HG03060 (cell line): Measurements from ENCODE around the gene SPART.
"Not testable (repeated sequence)": the region's sequence is repeated elsewhere in the genome, so short reads cannot be mapped to it uniquely, and the experiment has no call there.

Experiments
- ATAC-seq: cut with Tn5 transposase; IDR thresholded peaks from one replicate; pipeline ENCODE4 v1.9.1; 2021; ENCODE audit warnings: low read depth, moderate number of reproducible peaks; ENCODE audit not compliant: unreplicated experiment

The SPART gene

DNA sequence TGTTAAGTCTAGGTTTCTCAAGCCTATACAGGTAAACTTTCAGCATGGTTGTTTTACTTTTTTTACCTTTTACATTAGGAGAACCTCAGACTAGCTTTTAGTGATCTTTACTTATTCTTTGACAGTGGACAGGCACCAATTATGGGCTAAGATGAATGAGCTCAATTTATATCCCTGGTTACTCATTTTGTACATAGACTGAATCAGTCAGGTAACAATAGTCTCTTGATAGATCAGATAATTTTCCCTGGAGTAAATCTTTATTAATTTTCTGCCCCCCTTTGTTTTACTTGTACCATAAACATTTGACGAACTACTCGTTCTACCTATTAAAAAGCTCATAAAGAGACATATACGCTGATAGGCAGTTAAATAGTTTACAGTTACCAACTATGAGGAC lies 22.8 kb downstream of the SPART start:
- no peak for ATAC-seq

DNA sequence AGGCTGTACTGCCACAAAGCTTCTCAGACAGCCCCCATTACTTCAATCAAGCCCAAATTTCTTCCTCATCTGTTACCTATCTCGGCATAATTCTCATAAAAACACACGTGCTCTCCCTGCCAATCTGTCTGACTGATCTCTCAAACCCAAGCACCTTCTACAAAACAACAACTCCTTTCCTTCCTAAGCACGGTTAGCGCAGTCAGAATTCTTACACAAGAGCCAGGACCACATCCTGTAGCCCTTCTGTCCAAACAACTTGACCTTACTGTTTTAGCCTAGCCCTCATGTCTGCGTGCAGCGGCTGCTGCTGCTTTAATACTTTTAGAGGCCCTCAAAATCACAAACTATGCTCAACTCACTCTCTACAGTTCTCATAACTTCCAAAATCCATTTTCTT lies 26.4 kb downstream of the SPART start:
- ATAC-seq: not testable (repeated sequence)

DNA sequence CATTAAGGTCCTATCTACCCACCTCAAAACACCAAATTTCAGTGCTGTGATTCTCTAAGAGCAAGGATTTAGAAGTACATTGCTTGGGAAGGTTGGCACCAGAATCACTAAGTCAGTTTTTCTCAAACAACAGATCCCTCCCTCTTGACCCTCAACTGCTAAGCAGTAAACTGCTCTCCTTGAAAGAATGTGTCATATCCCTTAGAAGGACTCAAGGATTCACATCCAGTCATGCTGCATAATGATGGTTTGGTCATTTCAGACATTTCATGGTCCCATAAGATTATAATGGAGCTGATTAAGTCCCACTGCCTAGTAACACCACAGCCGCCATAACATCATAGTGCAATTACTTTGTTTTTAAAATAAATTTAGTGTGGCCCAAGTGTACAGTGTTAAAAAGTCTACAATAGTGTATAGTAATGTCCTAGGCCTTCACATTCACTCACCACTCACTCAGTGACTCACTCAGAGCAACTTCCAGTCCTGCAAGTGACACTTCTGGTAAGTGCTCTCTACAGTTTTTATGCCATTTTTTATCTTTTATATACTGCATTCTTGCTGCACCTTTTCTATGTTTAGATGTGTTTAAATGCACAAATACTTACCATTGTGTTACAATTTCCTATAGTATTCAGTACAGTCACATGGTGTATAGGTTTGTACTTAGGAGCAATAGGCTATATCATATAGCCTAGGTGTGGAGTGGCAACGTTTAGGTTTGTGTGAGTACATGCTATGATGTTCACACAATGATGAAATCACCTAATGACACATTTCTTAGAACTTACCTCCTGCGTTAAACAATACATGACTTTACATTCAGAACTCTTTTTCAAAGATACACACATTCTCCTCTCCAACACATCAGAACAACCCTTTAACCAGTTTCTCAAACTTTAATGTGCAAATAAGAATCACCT lies 32.9 kb downstream of the SPART start:
- no peak for ATAC-seq

DNA sequence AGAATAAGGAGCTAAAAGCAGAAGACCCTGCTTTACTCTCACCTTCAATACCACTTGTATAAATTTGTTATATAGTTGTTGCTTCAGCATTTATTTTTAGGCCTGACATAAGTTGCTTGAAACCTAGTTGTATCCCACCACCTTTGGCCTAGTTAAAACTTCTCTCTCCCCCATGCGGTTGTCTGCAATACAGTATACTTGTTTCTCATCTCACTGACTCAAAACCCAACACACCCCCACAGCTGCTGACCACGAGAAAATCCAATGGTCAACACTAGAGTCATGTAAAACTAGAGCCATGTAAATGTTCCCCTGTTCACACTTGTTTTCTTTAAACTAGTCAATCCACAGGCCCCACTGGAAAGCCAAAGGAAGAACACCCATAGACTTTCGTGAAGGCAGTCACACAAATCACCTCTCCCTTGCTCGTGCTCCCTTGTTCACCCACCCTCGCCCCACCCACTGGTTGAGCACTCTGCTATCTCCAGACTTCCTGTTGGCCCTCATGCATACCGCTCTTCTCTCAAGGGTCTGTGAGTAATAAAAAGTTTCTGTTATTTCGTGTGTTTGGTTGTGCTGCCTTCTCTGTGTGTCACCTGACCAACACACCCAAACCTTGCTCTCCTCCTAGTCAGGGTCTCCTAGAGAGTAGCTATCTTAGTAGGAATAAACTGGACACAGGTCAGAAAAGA lies 35.6 kb downstream of the SPART start:
- no peak for ATAC-seq

DNA sequence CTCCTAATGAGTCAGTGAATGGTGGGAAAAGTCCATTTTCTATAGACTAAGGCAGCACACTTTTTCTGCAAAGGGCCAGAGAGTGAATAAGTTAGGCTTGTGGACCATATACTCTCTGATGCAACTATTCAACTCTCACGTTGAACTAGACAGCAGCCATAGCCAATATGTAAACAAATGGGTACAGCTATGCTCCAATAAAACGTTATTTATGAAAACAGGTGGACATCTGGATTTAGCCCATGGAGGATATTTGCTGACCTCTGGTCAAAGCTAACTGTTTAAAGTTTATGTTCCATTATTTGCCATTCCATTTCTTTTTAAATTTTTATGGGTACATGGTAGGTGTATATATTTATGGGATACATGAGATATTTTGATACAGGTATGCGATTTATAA lies 43.9 kb downstream of the SPART start:
- no peak for ATAC-seq

DNA sequence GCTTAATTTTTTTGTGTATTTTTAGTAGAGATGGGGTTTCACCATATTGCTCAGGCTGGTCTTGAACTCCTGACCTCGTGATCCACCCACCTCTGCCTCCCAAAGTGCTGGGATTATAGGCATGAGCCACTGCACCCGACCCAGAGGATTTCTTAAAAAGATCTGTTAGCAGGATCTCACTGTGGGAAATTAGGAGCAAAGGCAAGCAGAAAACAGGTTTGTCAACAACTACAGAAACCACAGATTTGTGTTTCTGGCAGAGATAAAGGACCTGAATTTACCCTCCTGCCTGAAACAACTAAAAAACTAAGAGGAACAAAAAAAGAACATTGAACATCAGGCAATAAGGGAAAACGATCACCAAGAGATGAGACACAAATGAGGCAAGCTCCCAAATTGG lies 46.7 kb downstream of the SPART start:
- not testable (repeated sequence) for ATAC-seq

DNA sequence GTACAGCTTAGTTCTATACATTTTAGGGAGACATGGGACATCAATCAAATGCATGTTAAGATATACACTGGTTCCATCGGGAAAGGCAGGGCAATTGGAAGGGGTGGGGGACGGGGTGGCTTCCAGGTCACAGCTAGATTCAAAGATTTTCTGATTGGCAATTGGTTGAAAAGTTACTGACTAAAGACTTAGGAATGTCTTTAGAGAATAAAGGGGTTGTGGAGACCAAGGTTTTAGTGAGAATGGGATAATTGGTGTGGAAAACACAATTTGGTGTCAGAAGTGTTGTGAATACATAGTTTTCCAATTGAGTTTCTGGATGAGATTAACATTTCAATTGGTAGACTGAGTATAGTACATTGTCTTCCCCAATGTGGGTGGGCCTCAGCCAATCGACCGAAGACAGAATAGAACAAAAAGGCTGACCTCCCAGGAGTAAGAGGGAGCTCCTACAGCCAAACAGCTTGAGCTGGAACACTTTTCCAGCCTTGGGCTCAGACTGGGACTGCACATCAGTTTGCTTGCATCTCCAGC lies 47.6 kb downstream of the SPART start:
- ATAC-seq: no peak

DNA sequence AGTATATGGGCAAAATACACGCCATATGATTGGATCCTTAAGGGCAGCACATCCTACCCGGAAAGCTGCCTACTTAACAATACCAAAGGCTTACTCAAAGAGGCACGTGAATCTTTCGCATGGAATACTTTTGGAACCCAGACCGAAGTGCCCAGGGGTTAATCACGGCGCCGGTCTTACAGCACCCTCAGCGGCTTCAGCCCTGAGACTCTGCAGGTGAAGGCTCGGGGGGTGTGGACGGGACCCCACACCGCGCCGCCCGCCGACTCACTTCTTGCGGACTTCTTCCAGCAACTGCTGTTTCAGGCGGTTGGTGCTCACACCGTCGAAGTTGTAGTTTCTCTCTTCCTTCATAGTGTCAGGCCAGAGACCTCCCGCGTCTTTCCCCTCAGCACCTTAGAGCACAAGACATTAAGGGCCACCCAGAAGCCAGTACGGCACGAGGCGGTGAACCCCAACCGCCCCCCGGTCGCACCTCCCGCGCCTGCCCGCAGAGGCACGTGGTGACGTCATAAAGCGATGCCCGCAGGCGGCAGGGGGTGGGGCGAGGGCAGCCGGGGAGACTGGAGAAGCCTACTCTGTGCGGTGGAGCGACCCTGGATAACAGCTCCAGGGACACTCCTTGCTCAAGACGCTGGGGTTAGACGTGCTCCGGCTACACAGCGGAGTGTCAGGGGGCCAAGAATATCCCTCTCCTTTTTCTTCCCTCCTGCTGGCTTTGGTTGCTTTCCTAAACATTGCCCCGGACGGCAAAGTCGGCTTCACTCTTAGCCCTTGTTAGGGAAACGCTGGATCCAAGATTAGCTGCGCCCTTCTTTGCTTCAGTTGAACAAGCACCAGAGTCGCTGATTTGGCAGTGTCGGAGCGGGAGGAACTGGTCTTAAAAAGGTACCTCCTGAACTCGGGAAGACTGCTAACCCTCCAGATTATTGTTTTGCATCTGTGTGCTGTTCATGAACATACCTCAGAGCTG lies 48.5 kb downstream of the SPART start, which contains the start of gene CCDC169:
TSS of gene CCDC169 (minus strand) at position 449 of the 973 bp plus-strand sequence. CDS start at position 354, 95 bp downstream.
- ATAC-seq: no peak

DNA sequence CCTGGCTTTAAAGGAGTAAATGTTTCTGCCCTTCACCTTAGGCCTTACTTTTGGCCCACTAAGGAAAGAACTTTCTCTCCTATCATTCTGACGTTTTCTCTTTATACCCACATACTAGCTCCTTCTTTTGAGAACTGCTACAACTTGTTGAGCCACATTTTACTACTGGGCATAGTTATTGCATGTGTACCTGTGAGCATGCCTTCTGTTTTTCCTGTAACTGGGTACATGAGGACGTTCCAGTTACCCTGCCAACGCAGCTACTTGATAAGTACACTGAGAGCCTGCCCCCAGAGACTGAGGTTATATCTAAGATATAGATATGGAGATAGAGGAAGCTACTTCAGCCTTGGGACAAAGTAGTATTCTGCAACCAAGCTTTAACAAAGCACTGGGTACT lies 52.1 kb downstream of the SPART start:
- ATAC-seq: no peak

DNA sequence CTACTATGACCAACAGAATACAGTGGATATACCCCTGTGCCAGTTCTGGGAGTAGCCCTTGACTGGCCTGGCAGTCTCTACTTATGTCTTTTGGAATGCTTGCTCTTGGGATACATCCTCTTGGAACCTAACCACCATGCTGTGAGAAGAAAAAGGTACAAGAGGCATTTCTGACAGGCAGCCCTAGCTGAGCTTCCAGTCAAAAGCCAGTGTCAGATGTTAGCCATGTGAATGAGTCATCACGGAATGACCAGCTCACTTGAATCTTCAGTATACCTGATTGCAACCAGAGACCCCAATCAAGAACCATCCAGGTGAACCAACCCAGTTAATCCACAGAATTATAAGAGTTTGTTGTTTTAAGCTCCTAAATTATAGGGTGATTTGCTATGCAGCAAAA lies 52.7 kb downstream of the SPART start:
- ATAC-seq: no peak

DNA sequence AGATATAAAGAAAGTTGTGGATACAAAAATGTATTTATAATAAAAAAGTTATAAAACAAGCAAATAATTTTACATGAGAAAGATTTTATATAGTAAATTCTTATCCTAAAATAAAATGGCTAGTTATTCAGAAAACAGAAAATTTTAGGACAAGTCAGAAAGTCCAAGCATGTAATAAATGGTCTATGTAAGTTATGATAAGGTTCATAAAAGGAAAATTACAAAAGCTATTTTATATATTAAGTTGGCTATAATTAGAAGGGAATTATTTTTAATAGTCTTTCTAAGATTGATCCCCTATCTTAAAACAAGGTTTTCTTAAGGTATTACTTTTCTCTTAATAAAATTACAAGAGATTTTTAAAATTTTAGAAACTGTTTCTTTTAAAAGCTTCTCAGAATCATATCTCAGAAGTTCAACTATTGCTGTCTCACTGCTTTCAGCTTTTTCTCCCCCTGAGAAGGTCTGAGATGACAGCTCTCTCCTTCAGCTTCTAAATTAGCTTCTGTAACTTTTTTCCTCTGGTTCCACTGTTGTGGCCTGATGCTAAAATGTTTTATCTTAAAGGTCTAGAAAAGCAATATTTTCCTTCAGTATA lies 57.3 kb downstream of the SPART start:
- ATAC-seq: no peak

DNA sequence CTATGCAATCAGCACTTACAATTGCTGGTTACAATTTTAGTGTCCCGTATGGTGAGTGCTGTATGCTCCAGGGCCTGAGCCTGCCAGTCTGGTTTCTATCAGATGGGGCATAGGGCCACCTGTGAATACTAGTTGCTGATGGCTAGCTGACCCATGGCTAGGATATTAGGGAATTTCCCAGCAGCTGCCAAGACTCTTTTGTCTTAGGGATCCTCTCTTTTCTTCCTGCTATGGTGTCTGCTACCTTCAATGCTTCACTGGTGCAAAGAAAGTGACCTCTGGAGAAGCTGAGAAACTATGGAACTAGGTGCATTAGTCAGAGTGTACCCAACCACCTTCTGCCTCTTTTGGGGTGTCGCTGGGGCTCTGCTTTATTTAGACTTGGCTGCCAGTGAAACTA lies 60.2 kb downstream of the SPART start:
- no peak for ATAC-seq

DNA sequence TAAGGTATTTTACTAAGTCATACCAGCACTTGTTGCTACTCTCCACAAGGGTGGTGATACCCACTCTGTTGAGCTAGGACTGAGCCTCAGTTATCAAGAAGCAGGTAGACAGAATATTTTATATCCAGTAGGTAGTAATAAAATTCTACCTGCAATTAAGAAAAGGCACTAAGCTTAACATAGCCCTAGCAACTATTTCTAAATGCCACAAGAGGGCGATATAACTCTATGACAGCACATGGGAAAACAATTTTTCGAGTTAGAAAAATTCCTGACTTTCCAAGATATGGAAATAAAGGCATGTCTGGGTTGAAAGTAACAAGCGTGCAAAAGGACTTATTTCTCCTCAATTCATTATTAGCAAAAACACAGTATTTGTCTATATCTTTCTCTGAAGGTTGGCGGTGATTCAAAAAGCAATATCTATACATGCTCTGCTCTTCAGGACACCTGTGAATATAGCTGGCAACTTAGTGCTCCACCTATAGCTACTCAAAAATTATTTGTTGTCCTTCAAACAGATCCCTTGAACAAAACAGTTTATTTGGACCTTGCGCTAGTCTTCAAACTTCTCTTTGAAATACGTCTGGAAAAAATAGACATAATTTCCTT lies 63.3 kb downstream of the SPART start:
- no peak for ATAC-seq

DNA sequence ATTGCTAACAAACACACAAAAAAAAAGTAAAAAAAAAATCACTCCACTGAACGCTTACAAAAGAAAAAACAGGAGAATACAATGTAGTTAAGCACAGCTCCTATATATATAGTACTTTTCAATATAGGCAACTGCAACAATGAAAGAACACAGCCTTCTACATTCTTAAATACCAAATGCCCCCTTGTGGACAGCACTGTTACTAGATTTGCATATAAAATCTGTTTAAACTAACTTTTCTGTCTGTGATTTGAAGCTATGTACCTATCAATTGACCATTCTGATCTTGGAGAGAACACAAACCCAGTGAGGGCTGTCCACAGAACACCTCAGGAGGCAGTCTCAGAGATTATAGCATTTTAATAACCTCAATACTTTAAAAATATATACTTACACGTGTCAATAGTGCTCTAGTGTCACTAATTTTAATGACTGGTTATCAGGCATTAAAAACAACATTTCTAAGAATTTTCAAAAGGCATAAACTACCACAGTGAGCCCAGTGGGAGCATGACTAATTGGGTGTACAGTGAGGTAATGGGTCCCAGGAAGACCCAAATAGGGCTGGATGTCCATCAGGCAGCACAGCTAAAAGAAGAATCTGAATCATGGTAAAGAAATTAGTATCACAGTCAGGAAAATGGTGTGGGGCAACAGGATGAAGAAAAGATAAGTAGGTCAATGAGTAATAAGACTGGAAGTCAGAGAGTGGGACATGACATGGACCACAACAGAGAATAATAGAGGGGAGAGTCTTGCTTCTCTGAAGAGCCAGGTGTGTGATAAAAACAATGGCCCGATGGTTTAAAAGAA lies 70.8 kb downstream of the SPART start:
- no peak for ATAC-seq

DNA sequence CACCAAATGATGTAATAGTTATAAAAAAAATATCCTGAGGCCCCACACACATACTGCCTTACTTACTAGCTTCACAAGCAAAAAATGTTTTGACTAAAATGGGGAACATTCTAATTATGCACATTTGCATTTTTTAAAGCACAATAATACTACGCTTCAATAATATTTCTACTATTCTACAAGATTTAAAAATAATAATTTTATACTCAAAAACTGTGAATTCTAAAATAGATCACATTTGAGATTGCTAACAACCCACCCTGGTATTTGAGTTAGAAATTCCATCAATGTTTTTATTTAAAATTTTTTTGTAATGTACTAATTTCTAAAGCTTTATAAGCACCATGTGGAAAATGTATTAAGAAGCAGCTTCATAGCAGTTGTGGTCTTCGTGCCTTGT lies 72.8 kb downstream of the SPART start:
- no peak for ATAC-seq

DNA sequence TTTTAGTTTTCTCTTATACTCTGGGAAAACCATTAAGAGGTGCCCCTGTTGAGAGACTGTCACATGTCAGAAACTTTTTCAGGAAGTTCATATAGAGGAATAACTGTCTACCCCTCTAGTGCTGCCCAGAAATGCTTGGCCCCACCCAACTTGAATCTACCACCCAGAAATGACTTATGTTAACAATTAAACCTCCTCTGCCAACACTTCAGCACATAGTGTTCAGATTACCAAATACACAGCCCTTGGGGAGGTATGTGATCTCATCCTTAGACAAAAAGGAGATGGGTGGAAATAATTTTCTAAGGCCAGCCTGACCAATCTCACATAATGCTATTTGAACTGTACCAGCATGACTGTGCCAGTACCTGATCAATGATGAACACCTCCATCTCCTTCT lies 84.2 kb downstream of the SPART start:
- ATAC-seq: no peak

DNA sequence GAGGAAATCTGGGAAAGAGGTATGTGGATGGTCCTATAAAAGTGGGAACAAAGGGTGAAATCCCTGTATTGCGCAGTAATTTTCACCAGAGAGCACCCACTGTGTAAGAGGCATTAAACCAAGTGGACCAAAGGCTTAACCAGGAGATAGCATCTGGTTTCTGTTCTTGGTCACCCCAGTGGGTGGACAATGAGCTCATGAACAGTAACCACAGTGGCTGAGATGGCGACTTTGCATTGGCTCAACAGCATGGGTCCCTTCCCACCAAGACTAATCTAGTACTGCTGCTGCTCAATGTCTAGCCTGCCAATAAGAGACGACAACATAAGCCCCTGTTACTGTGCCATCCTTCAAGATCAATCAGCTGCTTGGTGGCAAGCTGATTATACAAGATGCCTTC lies 85.2 kb downstream of the SPART start:
- ATAC-seq: no peak

DNA sequence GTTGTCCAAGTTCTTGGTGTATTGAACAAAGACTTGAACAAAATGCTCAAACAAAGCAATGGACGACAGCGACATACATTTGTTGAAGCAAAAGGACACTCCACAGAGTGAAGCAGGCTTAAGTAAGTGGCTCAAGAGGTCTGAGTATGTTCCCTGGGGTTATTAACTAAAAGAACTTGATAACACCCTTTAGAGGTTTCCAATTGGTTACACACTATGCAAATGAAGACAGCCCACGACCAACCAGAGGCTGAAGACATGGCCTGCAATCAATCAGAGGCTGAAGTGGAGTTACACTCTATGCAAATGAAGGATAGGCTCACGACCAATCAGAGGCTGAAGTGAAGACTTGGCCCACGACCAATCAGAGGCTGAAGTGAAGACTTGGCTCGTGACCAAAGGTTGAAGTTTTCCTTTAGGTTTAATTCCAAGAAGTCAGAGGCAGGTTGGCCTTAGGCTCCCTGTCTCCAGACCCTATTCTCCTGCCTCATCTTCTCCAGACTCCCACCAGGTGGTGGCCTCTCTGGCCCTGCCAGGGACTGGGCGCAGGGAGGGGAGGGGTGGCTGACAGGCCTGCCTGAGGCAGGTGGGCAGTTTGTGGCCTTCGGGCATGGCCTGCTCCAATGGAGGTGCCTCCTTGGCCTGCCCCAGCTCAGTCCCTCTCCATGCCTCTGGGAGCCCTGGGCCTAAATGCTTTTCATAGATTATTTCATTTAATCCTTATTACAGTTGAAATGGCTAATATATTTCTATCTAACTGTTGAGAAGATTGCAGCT lies 86.6 kb downstream of the SPART start:
- ATAC-seq: no peak
